ENCODE measurements around the gene ROCK2. TPM values are rescaled to one million over a fixed set of nuclear protein-coding genes. Genes with fewer than 3 reads are reported as not detected.

Gene ROCK2
- polyA plus RNA-seq, 1 donor (not counting 4 experiments of a cell fraction or from before 2014, with no cell fraction given), result 12.6 TPM

DNA sequence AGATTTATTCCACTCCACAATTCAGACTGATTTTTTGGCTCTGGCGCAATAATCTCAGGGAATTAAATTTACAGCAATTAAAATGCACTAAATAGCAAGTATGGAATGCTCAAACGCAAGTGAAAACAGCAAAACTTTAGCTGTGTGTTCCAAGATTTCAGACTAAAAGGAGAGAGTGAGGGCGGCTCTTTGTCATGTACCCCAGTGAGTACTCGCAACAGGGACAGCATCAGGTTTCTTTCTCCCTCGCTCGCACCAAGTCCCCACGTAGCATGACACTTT is 1.1 kb downstream of the ROCK2 start:
- H3K79me2 ChIP-seq (ENCODE audit: control insufficient read depth, insufficient read depth, low read length), result peaks cover 57% of the 10 kb centered on the region
- peak overlapping the region; percentile 81 for H3K4me2 ChIP-seq (ENCODE audit: control insufficient read depth, extremely low read depth, insufficient read depth, low read depth, low read length)
- TF ChIP-seq, protein P1, sequence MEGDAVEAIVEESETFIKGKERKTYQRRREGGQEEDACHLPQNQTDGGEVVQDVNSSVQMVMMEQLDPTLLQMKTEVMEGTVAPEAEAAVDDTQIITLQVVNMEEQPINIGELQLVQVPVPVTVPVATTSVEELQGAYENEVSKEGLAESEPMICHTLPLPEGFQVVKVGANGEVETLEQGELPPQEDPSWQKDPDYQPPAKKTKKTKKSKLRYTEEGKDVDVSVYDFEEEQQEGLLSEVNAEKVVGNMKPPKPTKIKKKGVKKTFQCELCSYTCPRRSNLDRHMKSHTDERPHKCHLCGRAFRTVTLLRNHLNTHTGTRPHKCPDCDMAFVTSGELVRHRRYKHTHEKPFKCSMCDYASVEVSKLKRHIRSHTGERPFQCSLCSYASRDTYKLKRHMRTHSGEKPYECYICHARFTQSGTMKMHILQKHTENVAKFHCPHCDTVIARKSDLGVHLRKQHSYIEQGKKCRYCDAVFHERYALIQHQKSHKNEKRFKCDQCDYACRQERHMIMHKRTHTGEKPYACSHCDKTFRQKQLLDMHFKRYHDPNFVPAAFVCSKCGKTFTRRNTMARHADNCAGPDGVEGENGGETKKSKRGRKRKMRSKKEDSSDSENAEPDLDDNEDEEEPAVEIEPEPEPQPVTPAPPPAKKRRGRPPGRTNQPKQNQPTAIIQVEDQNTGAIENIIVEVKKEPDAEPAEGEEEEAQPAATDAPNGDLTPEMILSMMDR (optimal IDR thresholded peaks at IDR 0.05 in 1 of 3, IDR thresholded peaks at IDR 0.05 in 1 of 3, conservative IDR thresholded peaks at IDR 0.05 in 1 of 3; ENCODE audit: extremely low read depth in 1 of 3, insufficient read depth in 2 of 3, low read length in 3 of 3), result no peak
- no peak for TF ChIP-seq EZH2 (IDR thresholded peaks at IDR 0.05; ENCODE audit: low read length)
- peak overlapping the region; percentile 59 to 96 (median 89) for H3K4me3 ChIP-seq (ENCODE audit: control insufficient read depth in 2 of 3, extremely low read depth in 1 of 3, insufficient read depth in 2 of 3, low read depth in 1 of 3, low read length in 3 of 3)
- peaks cover 12% of the 10 kb centered on the region for H3K4me1 ChIP-seq (ENCODE audit: control insufficient read depth, extremely low read depth, insufficient read depth, low read length)
- DNase-seq (ENCODE audit: low read depth, low spot score) (no peak), FAIRE-seq (no peak)
- peak overlapping the region; percentile 86 for H3K9ac ChIP-seq (ENCODE audit: control insufficient read depth, extremely low read depth, insufficient read depth, low read length)
- H3K36me3 ChIP-seq (ENCODE audit: control insufficient read depth in 2 of 2, extremely low read depth in 1 of 2, insufficient read depth in 2 of 2, low read length in 2 of 2), result no peaks in the 10 kb centered on the region
- dilution Hi-C loops (cut with MboI; ENCODE audit: extremely low pct_ligation_motif_present, low sequenced_read_pairs), result no loop called here
- H3K27me3 ChIP-seq (ENCODE audit: control insufficient read depth, extremely low read depth, insufficient read depth, low read length), result no peaks in the 10 kb centered on the region
- no peaks in the 10 kb centered on the region for H3K9me1 ChIP-seq (ENCODE audit: control insufficient read depth, extremely low read depth, insufficient read depth, low read length)
- H3K9me3 ChIP-seq (ENCODE audit: control insufficient read depth, low read depth, low read length), result no peaks in the 10 kb centered on the region
- peak overlapping the region; percentile 72 for H3K27ac ChIP-seq (ENCODE audit: control insufficient read depth, insufficient read depth, low read length)
- H2AFZ ChIP-seq (ENCODE audit: control insufficient read depth, low read length), result peak overlapping the region; percentile 25
- H4K20me1 ChIP-seq (ENCODE audit: control insufficient read depth, extremely low read depth, insufficient read depth, low read length), result peaks cover 8% of the 10 kb centered on the region

DNA sequence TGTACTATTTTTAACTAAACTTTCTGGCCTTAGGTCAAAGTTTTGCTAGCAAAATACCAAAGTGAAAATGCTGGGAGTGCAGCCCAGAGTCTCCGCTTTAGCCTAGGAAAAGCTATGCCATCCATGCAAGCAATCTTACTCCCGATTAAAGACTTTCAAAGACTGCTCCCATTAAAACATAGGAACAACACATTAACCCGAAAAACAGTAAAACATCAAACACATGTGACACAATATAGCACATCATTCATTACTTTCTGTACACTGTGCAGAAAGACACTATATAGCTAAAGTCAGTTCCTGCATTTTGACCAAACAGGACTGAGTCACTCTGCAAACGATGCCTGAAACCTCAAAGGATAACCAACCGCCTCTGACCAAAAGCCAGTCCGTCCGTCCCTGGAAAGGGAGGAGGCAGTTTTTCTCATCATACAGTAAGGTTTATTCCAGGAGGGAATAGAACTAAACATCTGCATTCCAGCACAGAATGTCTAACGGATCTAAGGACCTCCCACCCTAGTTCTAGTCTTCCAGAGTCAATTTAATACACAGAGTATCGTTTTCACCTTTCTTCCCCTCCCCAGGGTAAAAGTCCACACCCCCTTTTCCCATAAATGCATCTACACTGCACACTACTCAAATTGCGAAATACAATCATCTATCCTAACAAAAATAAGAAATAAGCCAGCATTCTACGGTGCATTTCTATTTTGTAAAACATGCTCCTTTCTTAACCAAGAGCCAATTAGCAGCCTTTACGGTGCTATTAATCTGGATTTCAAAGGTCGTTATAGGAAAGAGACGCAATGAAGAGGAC is 1.7 kb downstream of the ROCK2 start:
- Histone ChIP-seq H3K9ac (ENCODE audit: control insufficient read depth, extremely low read depth, insufficient read depth, low read length) (peak overlapping the region; percentile 86), H3K27ac (ENCODE audit: control insufficient read depth, insufficient read depth, low read length) (peak overlapping the region; percentile 72), H3K9me3 (ENCODE audit: control insufficient read depth, low read depth, low read length) (no peaks in the 10 kb centered on the region), H2AFZ (ENCODE audit: control insufficient read depth, low read length) (no peak overlapping the region), H3K4me1 (ENCODE audit: control insufficient read depth, extremely low read depth, insufficient read depth, low read length) (peaks cover 12% of the 10 kb centered on the region), H3K4me3 (ENCODE audit: control insufficient read depth in 2 of 3, extremely low read depth in 1 of 3, insufficient read depth in 2 of 3, low read depth in 1 of 3, low read length in 3 of 3) (peak overlapping the region; percentile 59 to 96 (median 89)), H3K4me2 (ENCODE audit: control insufficient read depth, extremely low read depth, insufficient read depth, low read depth, low read length) (peak overlapping the region; percentile 81), H3K27me3 (ENCODE audit: control insufficient read depth, extremely low read depth, insufficient read depth, low read length) (no peaks in the 10 kb centered on the region), H4K20me1 (ENCODE audit: control insufficient read depth, extremely low read depth, insufficient read depth, low read length) (peaks cover 8% of the 10 kb centered on the region), H3K79me2 (ENCODE audit: control insufficient read depth, insufficient read depth, low read length) (peaks cover 62% of the 10 kb centered on the region), H3K9me1 (ENCODE audit: control insufficient read depth, extremely low read depth, insufficient read depth, low read length) (no peaks in the 10 kb centered on the region), H3K36me3 (ENCODE audit: control insufficient read depth in 2 of 2, extremely low read depth in 1 of 2, insufficient read depth in 2 of 2, low read length in 2 of 2) (no peaks in the 10 kb centered on the region)
- no peak for TF ChIP-seq EZH2 (IDR thresholded peaks at IDR 0.05; ENCODE audit: low read length)
- DNase-seq (ENCODE audit: low read depth, low spot score) (no peak), FAIRE-seq (peak; percentile 83)
- dilution Hi-C loops (cut with MboI; ENCODE audit: extremely low pct_ligation_motif_present, low sequenced_read_pairs), result no loop called here
